ENCODE results near the gene MAP2K5. TPM values are rescaled to one million over a fixed set of nuclear protein-coding genes. Genes with fewer than 3 reads are reported as not detected.

MAP2K5 gene
- total RNA-seq, 1 experiment from 2014 or later = 15.0 TPM

GRCh38 chr15:67652586-67652985, 110.1 kb downstream of the MAP2K5 start:
- H3K27me3 Mint-ChIP-seq (ENCODE audit: low read depth) = no peaks in the 10 kb centered on the region
- H2BK120ac ChIP-seq (ENCODE audit: low read depth, low read length, poor library complexity, severe bottlenecking) = no peak overlapping the region
- no peak for TF ChIP-seq CTCF (conservative IDR thresholded peaks at IDR 0.05)
- no peak overlapping the region for H2BK5ac ChIP-seq (ENCODE audit: insufficient read length, low read length)
- no peaks in the 10 kb centered on the region for H3K23me2 ChIP-seq (ENCODE audit: insufficient read length, low read depth, low read length, poor library complexity, severe bottlenecking)
- no peak overlapping the region for H3T11ph ChIP-seq (ENCODE audit: low read length)
- H3K18ac ChIP-seq (ENCODE audit: insufficient read length, low read depth, low read length) = no peak overlapping the region
- no peak overlapping the region for H2BK15ac ChIP-seq (ENCODE audit: low read depth, low read length)
- H2BK12ac ChIP-seq (ENCODE audit: insufficient read length, low read depth, low read length) = no peak overlapping the region
- no peak overlapping the region for H2AK5ac ChIP-seq (ENCODE audit: insufficient read length, low read length)
- H3K36me3 Mint-ChIP-seq (ENCODE audit: insufficient read depth in 1 of 3, low read depth in 3 of 3) = peaks cover 11 to 32% (median 22%) of the 10 kb centered on the region in 3 experiments
- no peak overlapping the region for H3K4me3 Mint-ChIP-seq
- no peak for DNase-seq
- no peak overlapping the region for H4K5ac ChIP-seq (ENCODE audit: insufficient read length, low read depth, low read length)
- H4K8ac ChIP-seq (replicated peaks; ENCODE audit: insufficient read length, low read depth, low read length) = no peak overlapping the region
- H3K79me2 ChIP-seq (ENCODE audit: insufficient read depth, low read length) = no peaks in the 10 kb centered on the region
- H2AFZ ChIP-seq (ENCODE audit: low read length) = no peak overlapping the region
- H3K4me2 ChIP-seq (ENCODE audit: insufficient read depth, insufficient read length, low read length) = no peak overlapping the region
- H3K27me3 ChIP-seq (ENCODE audit: insufficient read depth, low read length) = no peaks in the 10 kb centered on the region
- H2BK20ac ChIP-seq (ENCODE audit: low read depth, low read length, poor library complexity, severe bottlenecking) = no peak overlapping the region
- H3K9me3 ChIP-seq (ENCODE audit: control insufficient read depth, low read depth, low read length) = no peaks in the 10 kb centered on the region
- no peak overlapping the region for H3K14ac ChIP-seq (ENCODE audit: insufficient read depth, low read length)
- no peaks in the 10 kb centered on the region for H3K79me1 ChIP-seq (ENCODE audit: insufficient read depth, low read depth, low read length, poor library complexity, severe bottlenecking)
- no peak overlapping the region for H3K9ac ChIP-seq (ENCODE audit: extremely low read depth, insufficient read length, low read length)
- H3K4me1 Mint-ChIP-seq = peaks cover 10% of the 10 kb centered on the region in 2 experiments
- H3K27ac Mint-ChIP-seq = peak overlapping the region in 1 of 3 experiments; percentile 73; a peak in 1 of 7 replicates
- no peak overlapping the region for H3K56ac ChIP-seq (ENCODE audit: insufficient read length, low read depth, low read length)
- H3K9me3 Mint-ChIP-seq = peaks cover 12 to 16% of the 10 kb centered on the region in 2 experiments
- no peak overlapping the region for H3K4ac ChIP-seq (ENCODE audit: low read depth, low read length)
- no CpG with 5 or more reads among the region's 2 CpGs for WGBS (ENCODE audit: extremely low coverage, insufficient read length, low lambda C conversion rate)
- H3K27ac ChIP-seq (ENCODE audit: insufficient read length, low read depth, low read length) = no peak overlapping the region
- no peak overlapping the region for H4K91ac ChIP-seq (ENCODE audit: insufficient read length, low read depth, low read length)
- H4K20me1 ChIP-seq (ENCODE audit: control insufficient read depth, insufficient read depth, insufficient read length) = no peaks in the 10 kb centered on the region
- no peaks in the 10 kb centered on the region for H3K4me1 ChIP-seq (ENCODE audit: insufficient read depth, low read length)
- no peak overlapping the region for H3K23ac ChIP-seq (ENCODE audit: insufficient read length, low read depth, low read length)
